ACC112 (cell line): ENCODE measurements around the gene KCNJ4.

Experiments
- H2AFZ ChIP-seq: fragments of 200-600 bp; sonication (generic); one replicate; pipeline ENCODE4 v1.6.0; 2017; ENCODE audit warnings: antibody characterized with exemption, low read length; ENCODE audit not compliant: unreplicated experiment
- H3K27ac ChIP-seq: fragments of 200-600 bp; sonication (generic); 2 replicates; pipeline ENCODE4 v1.5.1; 2014; ENCODE audit warnings: low read depth, mild to moderate bottlenecking, antibody characterized with exemption, low read length, moderate library complexity
- H3K27me3 ChIP-seq: fragments of 200-600 bp; sonication (generic); 2 replicates; pipeline ENCODE4 v1.6.1; 2014; ENCODE audit warnings: mild to moderate bottlenecking, antibody characterized with exemption, low read length, moderate library complexity, mixed read lengths; ENCODE audit not compliant: insufficient read depth
- H3K36me3 ChIP-seq: fragments of 200-600 bp; sonication (generic); 2 replicates; pipeline ENCODE4 v1.6.1; 2016; ENCODE audit warnings: mild to moderate bottlenecking, antibody characterized with exemption, low read length, moderate library complexity, mixed read lengths; ENCODE audit not compliant: insufficient read depth
- H3K4me1 ChIP-seq: fragments of 200-600 bp; sonication (generic); one replicate; pipeline ENCODE4 v1.6.1; 2016; ENCODE audit warnings: low read length, mixed read lengths; ENCODE audit not compliant: insufficient read depth, unreplicated experiment, control insufficient read depth
- H3K4me3 ChIP-seq: fragments of 200-600 bp; sonication (generic); 2 replicates; pipeline ENCODE4 v1.5.1; 2014; ENCODE audit warnings: mild to moderate bottlenecking, low read depth, low read length
- H3K79me2 ChIP-seq: fragments of 200-600 bp; sonication (generic); one replicate; pipeline ENCODE4 v1.6.0; 2016; ENCODE audit warnings: low read length; ENCODE audit not compliant: control insufficient read depth, unreplicated experiment, insufficient read depth

The KCNJ4 gene

DNA sequence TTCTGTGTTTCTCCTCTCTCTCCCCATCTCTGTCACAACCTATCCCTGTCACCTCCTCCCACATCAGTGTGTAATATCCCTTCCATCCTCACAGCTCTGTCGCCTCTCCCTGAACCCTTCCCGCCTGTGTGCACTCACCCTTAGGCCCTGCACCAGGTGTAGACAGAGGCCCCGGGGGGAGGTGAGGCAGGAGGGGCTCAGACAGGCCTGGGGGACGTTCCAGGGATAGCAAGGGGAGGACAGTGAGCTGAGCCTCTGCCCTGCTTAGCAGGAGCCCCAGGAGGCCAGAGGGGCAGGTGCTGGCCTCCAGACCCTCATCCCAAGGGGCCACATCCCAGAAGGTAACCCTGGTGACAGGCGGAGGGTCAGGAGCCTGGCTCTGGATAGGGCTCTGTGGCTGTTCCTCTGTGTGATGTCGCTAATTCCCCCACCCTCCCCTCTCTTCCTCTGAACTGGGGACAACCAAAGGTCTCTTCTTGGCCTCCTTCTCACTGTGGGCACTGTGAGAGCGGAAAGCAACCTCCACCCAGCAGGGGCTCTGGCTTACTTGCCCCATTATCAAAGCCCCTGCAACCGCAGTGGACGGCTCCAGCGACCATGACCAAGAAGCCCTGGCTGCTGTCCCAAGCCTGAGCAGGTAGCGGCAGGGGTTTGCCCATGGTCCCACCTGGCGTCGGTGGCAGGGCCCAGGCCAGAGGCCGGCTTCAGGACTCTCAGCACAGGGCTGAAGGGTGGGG, 35.7 kb downstream of the KCNJ4 start:
- Histone ChIP-seq H3K79me2 (no peaks in the 10 kb centered on the region), H3K36me3 (no peaks in the 10 kb centered on the region), H3K4me3 (no peak overlapping the region), H3K27ac (no peak overlapping the region), H3K4me1 (no peaks in the 10 kb centered on the region), H2AFZ (no peak overlapping the region), H3K27me3 (no peaks in the 10 kb centered on the region)

DNA sequence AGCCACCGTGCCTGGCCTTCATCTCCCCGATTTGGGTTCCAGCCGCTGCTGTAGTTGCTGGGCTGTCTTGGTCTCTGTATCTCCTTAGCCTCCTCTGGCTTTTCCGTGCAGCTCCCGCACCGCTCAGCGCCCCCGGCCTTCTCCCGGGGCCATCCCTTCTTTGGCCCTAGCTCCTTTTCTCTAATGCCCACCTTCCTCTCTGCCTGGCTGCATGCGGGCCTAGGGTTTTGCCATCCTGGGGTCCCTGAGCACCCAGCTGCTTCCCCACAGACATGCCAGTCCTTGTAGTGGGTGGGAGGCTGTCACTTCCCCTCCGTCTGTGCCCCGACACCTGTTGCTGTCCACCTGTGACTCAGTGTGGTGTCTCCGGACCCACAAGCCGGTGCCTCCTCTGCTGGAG, 36.4 kb downstream of the KCNJ4 start:
- Histone ChIP-seq H2AFZ (no peak overlapping the region), H3K27me3 (no peaks in the 10 kb centered on the region), H3K4me3 (no peak overlapping the region), H3K36me3 (no peaks in the 10 kb centered on the region), H3K79me2 (no peaks in the 10 kb centered on the region), H3K27ac (no peak overlapping the region), H3K4me1 (no peaks in the 10 kb centered on the region)

DNA sequence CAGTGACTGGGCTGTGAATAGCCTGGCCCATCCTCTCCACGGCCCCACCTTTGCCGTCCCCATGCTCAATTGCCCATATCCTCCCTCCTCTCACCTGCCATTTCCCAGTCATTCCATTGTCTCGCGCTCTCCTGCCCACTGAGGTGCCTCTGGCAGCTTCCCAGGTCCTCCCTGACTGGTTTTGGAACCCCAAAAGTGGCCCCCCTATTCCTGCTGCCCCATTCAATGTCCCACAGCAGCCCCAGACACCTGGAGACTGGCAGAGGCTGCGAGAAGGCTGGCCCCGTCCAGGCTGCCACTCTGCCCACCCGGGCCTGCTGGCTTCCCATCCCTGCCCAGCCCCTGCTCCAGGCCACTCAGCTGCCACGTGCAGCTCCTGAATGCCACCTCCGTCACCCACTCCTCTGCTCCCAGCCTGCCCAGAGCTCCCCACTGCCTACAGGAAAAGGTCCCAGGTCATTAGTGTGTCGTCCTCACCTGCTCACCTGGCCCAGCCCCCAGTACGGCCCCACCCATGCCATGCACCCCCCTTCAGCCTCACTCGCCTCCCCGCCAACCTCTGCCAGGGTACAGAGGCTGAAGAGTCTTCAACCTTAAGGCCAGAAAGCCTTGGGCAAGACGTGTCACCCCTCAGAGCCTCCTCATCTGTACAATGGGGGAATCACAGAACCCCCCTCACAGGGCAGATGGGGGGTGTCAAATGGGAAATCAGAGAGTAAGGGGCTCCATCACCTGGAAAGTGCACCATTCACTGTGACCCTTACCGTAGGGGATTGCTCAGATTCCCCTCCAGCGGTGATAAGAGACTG, 37.5 kb downstream of the KCNJ4 start:
- Histone ChIP-seq H3K27ac (no peak overlapping the region), H3K79me2 (no peaks in the 10 kb centered on the region), H3K27me3 (no peaks in the 10 kb centered on the region), H3K4me3 (no peak overlapping the region), H3K4me1 (peaks cover 3% of the 10 kb centered on the region), H3K36me3 (no peaks in the 10 kb centered on the region), H2AFZ (no peak overlapping the region)

DNA sequence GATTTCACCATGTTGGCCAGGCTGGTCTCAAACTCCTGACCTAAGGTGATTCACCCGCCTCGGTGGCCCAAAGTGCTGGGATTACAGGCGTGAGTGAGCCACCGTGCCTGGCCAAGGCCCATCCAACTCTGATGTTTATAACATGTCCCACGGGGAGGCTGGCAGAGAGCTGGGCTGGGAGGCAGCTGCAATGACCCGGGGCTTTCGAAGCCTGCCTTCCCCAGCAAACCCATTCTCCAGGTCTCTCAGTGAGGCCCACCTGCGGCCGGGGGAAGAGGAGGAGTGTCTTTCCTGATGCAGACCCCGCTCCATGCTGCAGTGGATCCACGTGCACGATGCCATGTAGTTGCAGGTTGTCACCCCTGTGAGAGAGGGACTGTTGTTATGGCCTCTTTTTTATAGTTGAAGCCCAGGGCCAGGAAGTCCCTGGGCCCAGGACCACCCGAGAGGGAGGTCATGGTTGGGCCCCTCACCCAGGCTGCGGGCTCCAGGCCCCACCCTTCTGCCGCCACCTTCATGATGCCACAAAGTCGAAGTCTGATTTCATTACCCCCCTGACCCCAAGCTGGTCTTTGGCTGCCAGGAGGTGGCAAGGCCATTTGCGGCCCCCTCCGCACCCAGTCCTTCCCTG, 38.3 kb downstream of the KCNJ4 start:
- Histone ChIP-seq H2AFZ (no peak overlapping the region), H3K27ac (no peak overlapping the region), H3K79me2 (no peaks in the 10 kb centered on the region), H3K4me1 (peaks cover 3% of the 10 kb centered on the region), H3K36me3 (no peaks in the 10 kb centered on the region), H3K27me3 (no peaks in the 10 kb centered on the region), H3K4me3 (no peak overlapping the region)

DNA sequence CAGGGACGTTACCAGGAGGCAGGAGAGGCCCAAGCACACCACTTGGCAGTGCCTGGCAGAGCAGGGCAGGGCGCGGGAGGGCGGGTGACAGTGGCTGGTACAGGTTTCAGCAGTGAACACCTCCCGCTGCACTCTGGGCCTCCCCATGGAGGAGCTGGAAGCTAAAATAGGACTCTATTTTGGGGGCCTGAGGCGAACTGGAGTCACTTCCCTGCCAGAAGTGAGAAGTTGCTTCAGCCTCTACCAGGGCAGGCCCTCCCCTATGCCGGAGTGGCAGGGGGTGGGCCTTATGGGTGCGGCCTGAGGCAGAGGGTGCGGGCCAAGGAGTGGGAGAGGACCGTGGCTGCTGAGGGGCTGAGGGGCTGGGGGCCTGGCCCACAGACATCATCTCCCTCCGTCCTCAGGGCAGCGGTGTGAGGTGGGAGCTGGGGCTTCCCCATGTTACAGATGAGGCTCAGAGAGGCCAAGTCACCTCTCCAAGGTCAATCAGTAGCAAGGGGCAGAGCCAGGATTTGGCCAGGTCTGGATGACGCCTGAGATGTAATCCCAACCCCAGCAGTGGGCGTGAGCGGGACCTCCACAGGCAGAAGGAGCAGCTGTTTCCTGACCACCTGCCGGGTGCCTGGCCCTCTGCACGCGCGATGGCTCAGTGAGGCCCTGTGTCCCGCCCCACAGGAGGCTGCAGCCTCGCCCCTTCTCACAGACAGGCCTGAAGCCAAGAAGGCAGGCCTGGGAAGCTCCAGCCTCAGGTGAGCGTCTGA, 39.3 kb downstream of the KCNJ4 start:
- Histone ChIP-seq H2AFZ (no peak overlapping the region), H3K27me3 (no peaks in the 10 kb centered on the region), H3K4me3 (no peak overlapping the region), H3K4me1 (peaks cover 3% of the 10 kb centered on the region), H3K79me2 (no peaks in the 10 kb centered on the region), H3K36me3 (no peaks in the 10 kb centered on the region), H3K27ac (no peak overlapping the region)

DNA sequence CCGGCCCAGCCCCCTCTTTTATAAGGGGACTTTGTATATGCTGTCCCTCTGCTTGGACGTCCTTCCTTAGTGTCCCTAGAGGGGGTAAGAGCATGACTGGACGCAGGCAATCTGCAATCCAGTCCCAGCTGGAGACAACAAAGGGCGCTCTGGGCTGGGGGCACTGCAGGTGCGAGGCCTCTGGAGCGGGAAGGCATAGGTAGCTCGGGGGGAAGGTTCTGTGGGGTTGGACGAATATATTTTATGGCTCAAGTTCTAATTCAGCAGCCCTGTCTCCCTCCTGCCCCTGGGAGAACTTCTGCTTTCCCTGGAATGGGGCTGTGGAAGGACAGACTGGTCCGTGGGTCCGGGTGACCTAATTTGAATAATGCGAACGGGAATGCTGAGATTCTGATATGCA, 40.0 kb downstream of the KCNJ4 start:
- H3K4me1 ChIP-seq = peaks cover 3% of the 10 kb centered on the region
- H3K27ac ChIP-seq = no peak overlapping the region
- H3K79me2 ChIP-seq = no peaks in the 10 kb centered on the region
- H3K36me3 ChIP-seq = no peaks in the 10 kb centered on the region
- H3K4me3 ChIP-seq = no peak overlapping the region
- H3K27me3 ChIP-seq = no peaks in the 10 kb centered on the region
- no peak overlapping the region for H2AFZ ChIP-seq

DNA sequence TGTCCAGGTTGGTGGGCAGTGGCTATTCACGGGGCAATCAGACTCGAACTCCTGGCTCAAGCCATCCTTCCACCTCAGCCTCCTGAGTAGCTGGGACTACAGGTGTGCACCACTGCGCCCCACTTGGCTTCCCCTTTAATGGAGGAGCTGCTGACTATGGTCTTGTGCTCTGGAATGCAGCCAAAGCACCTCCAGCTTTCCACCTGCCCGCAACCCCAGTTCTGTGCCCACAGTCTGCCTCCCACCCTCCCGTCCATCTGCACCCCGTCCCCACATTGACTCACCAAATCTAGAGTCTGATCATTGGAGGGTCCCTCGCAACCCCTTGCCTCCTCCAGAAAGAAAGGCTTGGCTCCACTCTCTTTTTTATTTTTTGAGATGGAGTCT, 41.0 kb downstream of the KCNJ4 start:
- no peak overlapping the region for H3K27ac ChIP-seq

DNA sequence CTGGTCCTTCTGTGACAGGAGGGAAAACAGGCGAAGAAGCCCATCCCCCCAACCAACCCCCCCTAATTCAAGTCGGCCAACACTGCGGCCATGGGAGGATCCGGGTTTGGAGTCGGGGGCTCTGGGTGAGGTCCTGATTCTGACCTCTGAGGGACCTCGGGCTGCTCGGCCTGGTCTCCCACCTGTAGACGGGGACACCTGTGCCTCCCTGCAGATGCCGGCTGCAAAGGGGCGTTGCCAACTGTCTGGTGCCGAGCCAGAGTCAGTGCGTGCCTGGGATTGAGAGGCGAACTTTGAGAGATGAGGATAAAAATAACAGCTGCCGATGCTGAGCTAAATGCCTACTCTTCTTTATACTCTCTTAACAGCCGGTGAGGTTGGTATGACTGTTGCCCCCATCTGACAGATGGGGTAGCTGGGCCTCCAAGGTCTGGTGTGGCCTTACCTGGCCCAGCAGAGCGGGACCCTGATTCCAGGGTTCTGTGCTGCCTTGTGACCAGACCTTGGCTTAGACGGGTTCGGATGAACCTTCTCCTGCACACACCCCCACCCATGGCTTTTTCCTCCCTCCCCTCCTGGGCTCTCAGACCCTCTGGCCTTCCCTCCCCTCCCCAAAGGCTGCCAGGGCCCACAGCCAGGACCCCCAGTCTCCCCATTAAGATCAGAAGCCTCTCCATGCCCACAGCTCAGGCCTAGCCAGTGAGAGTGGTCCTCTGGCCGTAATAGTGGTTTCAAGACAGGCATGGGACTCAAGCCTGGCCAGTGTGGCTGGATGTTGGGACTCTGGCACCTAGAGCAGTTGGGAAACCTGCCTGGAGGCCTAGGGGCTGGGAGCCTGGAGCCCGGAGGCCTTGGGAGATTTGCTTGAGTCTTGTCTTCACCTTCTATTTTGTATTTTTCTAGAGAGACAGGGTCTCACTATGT, 41.7 kb downstream of the KCNJ4 start:
- H3K27ac ChIP-seq = no peak overlapping the region
- H3K79me2 ChIP-seq = no peaks in the 10 kb centered on the region
- H3K4me1 ChIP-seq = peaks cover 3% of the 10 kb centered on the region
- no peak overlapping the region for H3K4me3 ChIP-seq
- H2AFZ ChIP-seq = no peak overlapping the region
- H3K27me3 ChIP-seq = no peaks in the 10 kb centered on the region
- H3K36me3 ChIP-seq = no peaks in the 10 kb centered on the region

More for the DNA sequence above, 41.0 kb downstream of the KCNJ4 start:
- H3K27me3 ChIP-seq = no peaks in the 10 kb centered on the region
- no peak overlapping the region for H2AFZ ChIP-seq
- H3K4me1 ChIP-seq = peaks cover 3% of the 10 kb centered on the region
- no peak overlapping the region for H3K4me3 ChIP-seq
- no peaks in the 10 kb centered on the region for H3K79me2 ChIP-seq
- no peaks in the 10 kb centered on the region for H3K36me3 ChIP-seq

DNA sequence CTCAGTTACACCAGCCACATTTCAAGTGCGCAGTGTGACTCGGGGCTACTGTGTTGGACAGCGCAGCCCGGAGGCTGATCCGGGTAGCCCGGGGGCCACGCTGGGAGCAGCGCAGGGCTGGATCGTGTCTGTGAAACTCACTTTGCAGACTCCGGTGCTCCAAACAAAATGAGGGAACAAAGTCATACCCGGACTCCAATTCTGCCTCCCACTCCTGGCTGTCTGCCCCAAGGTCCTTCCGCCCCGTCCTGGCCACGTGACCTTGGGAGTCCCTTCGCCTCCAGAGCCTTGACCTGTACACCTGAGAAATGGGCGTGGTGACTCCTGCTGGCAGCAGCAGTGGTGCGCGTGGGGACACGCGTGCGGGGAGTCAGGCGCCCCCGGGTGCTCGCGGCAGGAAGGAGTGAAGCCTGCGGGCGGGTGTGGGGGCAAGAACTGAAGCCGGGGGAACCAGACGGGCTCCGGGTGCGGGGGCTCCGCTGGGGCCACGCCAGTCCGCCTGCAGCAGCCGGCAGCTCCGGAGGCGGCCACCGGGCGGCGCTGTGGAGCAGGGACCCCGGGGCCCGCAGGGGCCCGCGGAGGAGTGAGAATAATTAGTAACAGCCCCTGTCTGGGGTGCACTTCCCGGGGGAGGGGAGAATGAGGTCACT, 42.4 kb downstream of the KCNJ4 start:
- H3K4me3 ChIP-seq = peak overlapping the region; percentile 59
- H3K27ac ChIP-seq = no peak overlapping the region
- no peaks in the 10 kb centered on the region for H3K79me2 ChIP-seq
- H3K27me3 ChIP-seq = no peaks in the 10 kb centered on the region
- peak overlapping the region; percentile 60 for H2AFZ ChIP-seq
- peaks cover 3% of the 10 kb centered on the region for H3K4me1 ChIP-seq
- no peaks in the 10 kb centered on the region for H3K36me3 ChIP-seq
